PC-9 (cell line): Measurements from ENCODE around the gene NOC2L. TPM values are rescaled to one million over a fixed set of nuclear protein-coding genes. Genes with fewer than 3 reads are reported as not detected.

Source experiments
- BruUV-seq: library from RNA; stranded (reverse); fragments of 400-500 nt; replicated peaks from 2 replicates; lab custom pipeline; 2021; lab: Mats Ljungman, UMichigan
- CTCF ChIA-PET: fragments of 300-600 bp; sonication (Branson Sonifier 250); formaldehyde crosslinking; loops from one replicate; lab custom pipeline; 2022; ENCODE audit warnings: antibody characterized with exemption; lab: Charles Lee
- POLR2A ChIA-PET: fragments of 300-600 bp; sonication (Branson Sonifier 250); formaldehyde crosslinking; loops from one replicate; lab custom pipeline; 2022; ENCODE audit warnings: antibody characterized with exemption; ENCODE audit not compliant: unreplicated experiment; lab: Charles Lee
- DNase-seq, 2 experiments: peaks; one replicate each; pipeline versions ENCODE4 v3.0.0 to v3.0.0-alpha.2; 2015 to 2022; ENCODE audit warnings: mixed read lengths in 1 of 2
- H2AFZ ChIP-seq: fragments of 200-600 bp; sonication (generic); 2 replicates; pipeline ENCODE4 v1.8.1; 2017; ENCODE audit warnings: antibody characterized with exemption
- H3F3A ChIP-seq: fragments of 200-600 bp; sonication (generic); 2 replicates; pipeline ENCODE4 v1.8.1; 2017; ENCODE audit warnings: antibody characterized with exemption, mild to moderate bottlenecking, low read depth; ENCODE audit not compliant: insufficient read depth
- H3K27ac ChIP-seq: fragments of 200-600 bp; sonication (generic); 2 replicates; pipeline ENCODE4 v1.6.1; 2016; ENCODE audit warnings: mixed run types
- H3K27me3 ChIP-seq: fragments of 200-600 bp; sonication (generic); 2 replicates; pipeline ENCODE4 v1.6.1; 2016; ENCODE audit warnings: low read depth, mixed run types; ENCODE audit not compliant: insufficient read depth
- H3K36me3 ChIP-seq: fragments of 200-600 bp; sonication (generic); 2 replicates; pipeline ENCODE4 v1.6.1; 2016; ENCODE audit warnings: low read depth, mixed run types
- H3K4me1 ChIP-seq: fragments of 200-600 bp; sonication (generic); replicated peaks from 2 replicates; pipeline ENCODE4 v1.6.1; 2016; ENCODE audit warnings: mixed run types; ENCODE audit not compliant: insufficient read depth
- H3K4me2 ChIP-seq: fragments of 200-600 bp; sonication (generic); 2 replicates; pipeline ENCODE4 v1.6.1; 2017; ENCODE audit warnings: mixed run types
- H3K4me3 ChIP-seq: fragments of 200-600 bp; sonication (generic); 2 replicates; pipeline ENCODE4 v1.6.1; 2016; ENCODE audit warnings: mixed run types
- H3K79me2 ChIP-seq: fragments of 200-600 bp; sonication (generic); 2 replicates; pipeline ENCODE4 v1.6.1; 2017; ENCODE audit warnings: low read depth, mixed run types
- H3K9me2 ChIP-seq: fragments of 200-600 bp; sonication (generic); 2 replicates; pipeline ENCODE4 v1.8.1; 2017; ENCODE audit warnings: mild to moderate bottlenecking; ENCODE audit not compliant: insufficient read depth
- H3K9me3 ChIP-seq: fragments of 200-600 bp; sonication (generic); 2 replicates; pipeline ENCODE4 v1.8.1; 2016; ENCODE audit warnings: low read depth; ENCODE audit not compliant: insufficient read depth
- H4K20me1 ChIP-seq: fragments of 200-600 bp; sonication (generic); 2 replicates; pipeline ENCODE4 v1.8.1; 2017; ENCODE audit not compliant: insufficient read depth
- EZH2 ChIP-seq: fragments of 200-600 bp; sonication (generic); IDR thresholded peaks from 2 replicates; pipeline ENCODE4 v1.8.0; 2017; ENCODE audit warnings: antibody characterized with exemption, low read depth
- intact Hi-C: fragments of 100-400 bp; cut with micrococcal nuclease; formaldehyde crosslinking; loops from one replicate; pipeline ENCODE4 v1.10.0; 2022; ENCODE audit not compliant: unreplicated experiment
- total RNA-seq: library from RNA; stranded (reverse); gene quantifications from 2 replicates; pipeline ENCODE4 v1.2.3, GENCODE V29; 2021
- TF ChIP-seq, protein P1 (sequence below): fragments of 200-600 bp; sonication (generic); conservative IDR thresholded peaks from 2 replicates; pipeline ENCODE4 v1.6.1; 2017; ENCODE audit warnings: mixed run types, antibody characterized with exemption, mild to moderate bottlenecking, moderate library complexity

NOC2L gene
- total RNA-seq, 1 experiment from 2014 or later, result 86.4 TPM

GRCh38 chr1:918353-918752 lies 40.7 kb downstream of the NOC2L start:
- CTCF ChIA-PET, result no interaction called here
- H3F3A ChIP-seq, result peaks cover 12% of the 10 kb centered on the region; the same call in 1 of the 2 replicates
- no peaks in the 10 kb centered on the region for H3K79me2 ChIP-seq
- BruUV-seq, result no TSS peak
- no peak overlapping the region for H2AFZ ChIP-seq
- no peaks in the 10 kb centered on the region for H3K36me3 ChIP-seq
- peaks cover 55% of the 10 kb centered on the region for H3K27me3 ChIP-seq
- H3K4me2 ChIP-seq, result no peak overlapping the region
- H3K4me3 ChIP-seq, result no peak overlapping the region
- TF ChIP-seq, protein P1, sequence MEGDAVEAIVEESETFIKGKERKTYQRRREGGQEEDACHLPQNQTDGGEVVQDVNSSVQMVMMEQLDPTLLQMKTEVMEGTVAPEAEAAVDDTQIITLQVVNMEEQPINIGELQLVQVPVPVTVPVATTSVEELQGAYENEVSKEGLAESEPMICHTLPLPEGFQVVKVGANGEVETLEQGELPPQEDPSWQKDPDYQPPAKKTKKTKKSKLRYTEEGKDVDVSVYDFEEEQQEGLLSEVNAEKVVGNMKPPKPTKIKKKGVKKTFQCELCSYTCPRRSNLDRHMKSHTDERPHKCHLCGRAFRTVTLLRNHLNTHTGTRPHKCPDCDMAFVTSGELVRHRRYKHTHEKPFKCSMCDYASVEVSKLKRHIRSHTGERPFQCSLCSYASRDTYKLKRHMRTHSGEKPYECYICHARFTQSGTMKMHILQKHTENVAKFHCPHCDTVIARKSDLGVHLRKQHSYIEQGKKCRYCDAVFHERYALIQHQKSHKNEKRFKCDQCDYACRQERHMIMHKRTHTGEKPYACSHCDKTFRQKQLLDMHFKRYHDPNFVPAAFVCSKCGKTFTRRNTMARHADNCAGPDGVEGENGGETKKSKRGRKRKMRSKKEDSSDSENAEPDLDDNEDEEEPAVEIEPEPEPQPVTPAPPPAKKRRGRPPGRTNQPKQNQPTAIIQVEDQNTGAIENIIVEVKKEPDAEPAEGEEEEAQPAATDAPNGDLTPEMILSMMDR, result no peak
- intact Hi-C loops, result no loop called here
- H3K9me2 ChIP-seq, result no peaks in the 10 kb centered on the region
- H3K4me1 ChIP-seq, result peaks cover 19% of the 10 kb centered on the region
- H4K20me1 ChIP-seq, result no peaks in the 10 kb centered on the region; the same call in 1 of the 2 replicates
- no peak overlapping the region for H3K27ac ChIP-seq
- POLR2A ChIA-PET, result no interaction called here
- no peak for DNase-seq
- H3K9me3 ChIP-seq, result no peaks in the 10 kb centered on the region

GRCh38 chr1:917466-918091 lies 41.5 kb downstream of the NOC2L start:
- no peak for TF ChIP-seq EZH2
- TF ChIP-seq, protein P1, result no peak
- no peak overlapping the region for H3K4me3 ChIP-seq
- H3K27me3 ChIP-seq, result peaks cover 55% of the 10 kb centered on the region
- no peak for DNase-seq
- H3K79me2 ChIP-seq, result no peaks in the 10 kb centered on the region
- no TSS peak for BruUV-seq
- peaks cover 19% of the 10 kb centered on the region for H3K4me1 ChIP-seq
- H3F3A ChIP-seq, result peaks cover 8% of the 10 kb centered on the region; the same call in 1 of the 2 replicates
- H3K9me2 ChIP-seq, result no peaks in the 10 kb centered on the region
- CTCF ChIA-PET, result no interaction called here
- H3K27ac ChIP-seq, result no peak overlapping the region
- POLR2A ChIA-PET, result no interaction called here
- intact Hi-C loops, result no loop called here
- H3K9me3 ChIP-seq, result no peaks in the 10 kb centered on the region
- H3K4me2 ChIP-seq, result no peak overlapping the region
- no peak overlapping the region for H2AFZ ChIP-seq
- H4K20me1 ChIP-seq, result no peaks in the 10 kb centered on the region
- no peaks in the 10 kb centered on the region for H3K36me3 ChIP-seq

DNA sequence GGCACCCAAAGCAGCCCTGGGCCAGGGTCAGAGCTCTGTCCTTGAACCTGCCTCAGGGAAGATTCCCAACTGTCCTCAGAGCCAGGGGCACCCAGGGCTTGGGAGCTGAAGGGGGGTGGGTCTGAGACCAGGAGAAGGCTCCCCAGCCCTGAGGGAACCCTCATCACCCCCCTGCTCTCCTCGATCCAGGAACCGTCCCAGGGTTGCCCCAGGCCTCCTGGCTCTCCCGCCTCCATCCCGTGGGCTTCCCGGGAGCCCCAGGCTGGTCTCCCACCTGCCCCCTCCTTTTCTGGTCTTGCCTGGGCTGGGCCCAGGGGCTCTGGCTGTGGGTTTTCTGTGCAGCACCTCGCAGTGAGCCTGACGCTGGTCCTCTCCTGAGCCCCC lies 42.0 kb downstream of the NOC2L start:
- ChIA-PET POLR2A (no interaction called here), CTCF (no interaction called here)
- H3K36me3 ChIP-seq, result no peaks in the 10 kb centered on the region
- intact Hi-C loops, result no loop called here
- H3K9me3 ChIP-seq, result no peaks in the 10 kb centered on the region
- no peak for DNase-seq
- H3K27ac ChIP-seq, result no peak overlapping the region
- H3K27me3 ChIP-seq, result peaks cover 55% of the 10 kb centered on the region
- no peaks in the 10 kb centered on the region for H4K20me1 ChIP-seq
- no peak overlapping the region for H3K4me3 ChIP-seq
- H3F3A ChIP-seq, result peaks cover 8% of the 10 kb centered on the region; the same call in 1 of the 2 replicates
- TF ChIP-seq EZH2, result no peak
- TF ChIP-seq, protein P1, result no peak
- peaks cover 19% of the 10 kb centered on the region for H3K4me1 ChIP-seq
- no peak overlapping the region for H3K4me2 ChIP-seq
- no peaks in the 10 kb centered on the region for H3K9me2 ChIP-seq
- H2AFZ ChIP-seq, result no peak overlapping the region
- no TSS peak for BruUV-seq
- H3K79me2 ChIP-seq, result no peaks in the 10 kb centered on the region
